Left renal pelvis (tissue), 4 donors: ENCODE results near the gene SYCE1. TPM values are rescaled to one million over a fixed set of nuclear protein-coding genes. Genes with fewer than 3 reads are reported as not detected.

Source experiments
- DNase-seq, 4 donors: peaks; one replicate each; pipeline ENCODE4 v3.0.0-alpha.2; 2013; ENCODE audit warnings: low read depth in 4 of 4, low spot score in 3 of 4
- polyA plus RNA-seq, 4 donors: library from polyadenylated mRNA; unstranded; fragments of 120-200 nt; gene quantifications; one replicate each; pipeline ENCODE4 v1.2.1, GENCODE V29; 2013; ENCODE audit not compliant: insufficient read length in 4 of 4

SYCE1 gene
- polyA plus RNA-seq, 4 donors, result 0.20 to 0.63 (median 0.42) TPM

- DNase-seq, result peak in 1 of 4 donors; percentile 9
These were observed 49.3 kb downstream of the SYCE1 start for GRCh38 chr10:133516057-133516456.

GRCh38 chr10:133515471-133515870 lies 49.9 kb downstream of the SYCE1 start:
- no peak for DNase-seq

GRCh38 chr10:133511907-133512528 lies 53.4 kb downstream of the SYCE1 start:
- no peak for DNase-seq

GRCh38 chr10:133511408-133511807 lies 54.0 kb downstream of the SYCE1 start:
- no peak for DNase-seq

GRCh38 chr10:133509700-133510099 lies 55.7 kb downstream of the SYCE1 start:
- DNase-seq, result no peak

Other genes starting within 250 kb of the SYCE1 start
- under 1 TPM in 2 of 4 donors, not detected in 2; 0.24 to 0.59 TPM for gene CALY, start 228.7 kb downstream of the SYCE1 start, polyA plus RNA-seq
- gene PRAP1, start 218.2 kb downstream of the SYCE1 start, polyA plus RNA-seq, result 1 to 10 TPM in 3 of 4 donors, under 1 TPM in 1; 0.41 to 7.5 (median 2.3) TPM
- gene FUOM, start 207.6 kb downstream of the SYCE1 start, polyA plus RNA-seq, result 10 to 100 TPM; 10.8 to 25.1 (median 15.4) TPM
- 100 to 1,000 TPM in 3 of 4 donors, 10 to 100 TPM in 1; 63.5 to 150 (median 134) TPM for gene ECHS1, start 192.2 kb downstream of the SYCE1 start, polyA plus RNA-seq
- gene PAOX, start 186.3 kb downstream of the SYCE1 start, polyA plus RNA-seq, result 1 to 10 TPM; 4.3 to 7.7 (median 4.4) TPM
- 10 to 100 TPM; 55.4 to 94.7 (median 66.1) TPM for gene MTG1, start 171.4 kb downstream of the SYCE1 start, polyA plus RNA-seq
- 1 to 10 TPM; 3.3 to 7.3 (median 3.8) TPM for gene SPRN, start 141.0 kb downstream of the SYCE1 start, polyA plus RNA-seq
- gene SCART1, start 111.6 kb downstream of the SYCE1 start, polyA plus RNA-seq, result 1 to 10 TPM in 3 of 4 donors, under 1 TPM in 1; 0.86 to 3.6 (median 2.1) TPM
- gene CYP2E1, start 38.2 kb downstream of the SYCE1 start, polyA plus RNA-seq, result 1 to 10 TPM in 2 of 4 donors, under 1 TPM in 2; 0.67 to 2.3 (median 1.1) TPM
- gene FRG2B, start 61.2 kb upstream of the SYCE1 start, polyA plus RNA-seq, result not detected